ENCODE results near the gene LCLAT1. TPM values are rescaled to one million over a fixed set of nuclear protein-coding genes. Genes with fewer than 3 reads are reported as not detected.

Gene LCLAT1
- polyA plus RNA-seq, 2 of the 4 experiments (the other 2 are of a cell fraction) = 19.5 to 71.0 TPM

DNA sequence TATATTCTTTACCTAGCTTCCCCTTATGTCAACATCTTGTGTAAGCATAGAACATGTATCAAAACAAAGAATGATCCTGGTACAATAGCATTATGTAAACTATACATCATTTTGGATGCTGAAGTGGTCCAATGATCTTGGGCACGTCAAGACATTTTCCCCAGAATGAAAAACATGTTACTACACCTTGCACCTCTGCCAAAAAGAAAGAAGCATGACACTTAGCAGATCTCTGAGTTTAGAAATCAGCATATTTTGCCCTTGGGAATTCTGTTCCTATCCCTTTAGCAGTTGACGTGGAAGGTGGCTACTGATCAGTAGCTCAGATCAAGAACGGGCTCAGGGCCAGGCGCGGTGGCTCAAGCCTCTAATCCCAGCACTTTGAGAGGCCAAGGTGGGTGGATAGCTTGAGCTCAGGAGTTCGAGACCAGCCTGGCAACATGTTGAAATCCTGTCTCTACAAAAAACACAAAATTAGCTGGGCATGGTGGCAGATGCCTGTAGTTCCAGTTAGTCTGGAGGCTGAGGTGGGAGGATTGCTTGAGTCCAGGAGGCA is 1.7 kb upstream of the LCLAT1 start:
- FAIRE-seq = no peak
- POLR2A ChIA-PET = interaction anchor here (1.4 kb wide), 1 partner anchor 206 kb away, joined by 3 read pairs; no protein-coding TSS in a partner anchor
- TF ChIP-seq HEYL (CRISPR knock-in tag; IDR thresholded peaks at IDR 0.05) (no peak), CEBPB (IDR thresholded peaks at IDR 0.05) (no peak), HDAC2 (IDR thresholded peaks at IDR 0.05) (no peak), KDM1A (IDR thresholded peaks at IDR 0.05; ENCODE audit: low read depth) (no peak), USF2 (IDR thresholded peaks at IDR 0.05) (no peak), TFCP2L1 (CRISPR knock-in tag; IDR thresholded peaks at IDR 0.05) (no peak), ATOH8 (CRISPR knock-in tag; IDR thresholded peaks at IDR 0.05; ENCODE audit: low read depth) (no peak), RCOR1 (IDR thresholded peaks at IDR 0.05; ENCODE audit: low read depth, low read length) (no peak), FOSL2 (IDR thresholded peaks at IDR 0.05) (no peak), FOSL2 (CRISPR knock-in tag; IDR thresholded peaks at IDR 0.05) (no peak), EP300 (IDR thresholded peaks at IDR 0.05) (no peak), REST (IDR thresholded peaks at IDR 0.05) (no peak), SREBF2 (IDR thresholded peaks at IDR 0.05) (no peak)
- TF ChIP-seq, protein P1, sequence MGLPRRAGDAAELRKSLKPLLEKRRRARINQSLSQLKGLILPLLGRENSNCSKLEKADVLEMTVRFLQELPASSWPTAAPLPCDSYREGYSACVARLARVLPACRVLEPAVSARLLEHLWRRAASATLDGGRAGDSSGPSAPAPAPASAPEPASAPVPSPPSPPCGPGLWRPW (IDR thresholded peaks at IDR 0.05) = no peak
- TF ChIP-seq, protein P2, sequence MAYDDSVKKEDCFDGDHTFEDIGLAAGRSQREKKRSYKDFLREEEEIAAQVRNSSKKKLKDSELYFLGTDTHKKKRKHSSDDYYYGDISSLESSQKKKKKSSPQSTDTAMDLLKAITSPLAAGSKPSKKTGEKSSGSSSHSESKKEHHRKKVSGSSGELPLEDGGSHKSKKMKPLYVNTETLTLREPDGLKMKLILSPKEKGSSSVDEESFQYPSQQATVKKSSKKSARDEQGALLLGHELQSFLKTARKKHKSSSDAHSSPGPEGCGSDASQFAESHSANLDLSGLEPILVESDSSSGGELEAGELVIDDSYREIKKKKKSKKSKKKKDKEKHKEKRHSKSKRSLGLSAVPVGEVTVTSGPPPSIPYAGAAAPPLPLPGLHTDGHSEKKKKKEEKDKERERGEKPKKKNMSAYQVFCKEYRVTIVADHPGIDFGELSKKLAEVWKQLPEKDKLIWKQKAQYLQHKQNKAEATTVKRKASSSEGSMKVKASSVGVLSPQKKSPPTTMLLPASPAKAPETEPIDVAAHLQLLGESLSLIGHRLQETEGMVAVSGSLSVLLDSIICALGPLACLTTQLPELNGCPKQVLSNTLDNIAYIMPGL (CRISPR knock-in tag; IDR thresholded peaks at IDR 0.05; ENCODE audit: borderline replicate concordance) = no peak
- H3K27ac ChIP-seq = no peak overlapping the region
- peaks cover 31% of the 10 kb centered on the region for H3K4me1 ChIP-seq
- no peak for DNase-seq (ENCODE audit: low read depth in 1 of 2, low spot score in 1 of 2)
- no peak overlapping the region for H3K4me2 ChIP-seq
- H3K4me3 ChIP-seq = no peak overlapping the region
- CTCF ChIA-PET = interaction anchor here (1.3 kb wide), 1 partner anchor 237 kb away, joined by 3 read pairs; no protein-coding TSS in a partner anchor
- H3K9me3 ChIP-seq = no peaks in the 10 kb centered on the region
- WGBS (ENCODE audit: missing lambda C conversion rate) = 90% methylated on average over 6 of the region's 6 CpGs
- ATAC-seq = no peak

DNA sequence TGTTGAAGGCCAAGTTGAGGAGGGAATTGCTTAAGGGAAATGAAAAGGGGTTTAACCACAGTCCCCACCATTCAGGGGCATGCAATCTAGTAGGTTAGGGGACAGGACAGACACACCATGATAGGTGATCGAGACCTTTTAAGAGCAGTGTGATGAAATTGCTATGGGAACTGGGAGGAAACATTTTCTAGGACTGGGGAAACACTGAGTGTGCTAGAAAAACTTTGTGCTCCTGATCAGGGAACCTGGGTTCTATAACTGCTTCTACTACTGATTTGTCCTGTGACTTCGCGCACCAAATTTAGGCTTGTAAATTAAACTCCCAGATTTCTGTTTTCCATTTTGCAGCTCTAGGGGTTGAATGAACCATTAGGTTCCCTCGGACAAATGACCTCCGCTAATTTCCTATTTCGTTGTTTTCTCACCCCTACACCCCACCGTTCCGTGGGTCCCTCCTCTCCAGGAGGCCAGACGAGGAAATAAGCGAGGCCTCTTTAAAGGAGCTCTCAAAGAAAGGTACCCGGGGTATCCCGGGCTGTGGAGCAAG is 371 bp upstream of the LCLAT1 start:
- peak in 1 of 2 experiments; percentile 16; a peak in 4 of 6 replicates for ATAC-seq
- no peak for DNase-seq (ENCODE audit: low read depth in 1 of 2, low spot score in 1 of 2)
- FAIRE-seq = no peak
- Histone ChIP-seq H3K4me3 (peak overlapping the region; percentile 87), H3K4me1 (peaks cover 34% of the 10 kb centered on the region), H3K9me3 (no peaks in the 10 kb centered on the region), H3K27ac (peak overlapping the region; percentile 89 to 90), H3K4me2 (peak overlapping the region; percentile 98)
- POLR2A ChIA-PET = interaction anchor here (0.6 to 2.1 kb wide), 11 partner anchors 22 to 300 kb away, joined by 3 to 8 read pairs (median 4); partner anchors contain the start of genes LBH and YPEL5
- TF ChIP-seq MAFK (IDR thresholded peaks at IDR 0.05; ENCODE audit: partially characterized antibody) (no peak), CBX8 (IDR thresholded peaks at IDR 0.05) (no peak), FOSB (CRISPR knock-in tag; IDR thresholded peaks at IDR 0.05) (no peak), HOXA7 (CRISPR knock-in tag; IDR thresholded peaks at IDR 0.05) (no peak), PBX3 (IDR thresholded peaks at IDR 0.05) (no peak)
- CTCF ChIA-PET = interaction anchor here (1.1 to 2.4 kb wide), 8 partner anchors 9 to 265 kb away, joined by 3 to 8 read pairs (median 3); no protein-coding TSS in a partner anchor
- 16% methylated on average over 12 of the region's 12 CpGs for WGBS (ENCODE audit: missing lambda C conversion rate)
